Measurements from ENCODE around the gene ACP7. TPM values are rescaled to one million over a fixed set of nuclear protein-coding genes. Genes with fewer than 3 reads are reported as not detected.

ACP7 gene
- total and polyA plus RNA-seq, 2 of the 4 experiments (the other 2 are of a cell fraction), result not detected

DNA sequence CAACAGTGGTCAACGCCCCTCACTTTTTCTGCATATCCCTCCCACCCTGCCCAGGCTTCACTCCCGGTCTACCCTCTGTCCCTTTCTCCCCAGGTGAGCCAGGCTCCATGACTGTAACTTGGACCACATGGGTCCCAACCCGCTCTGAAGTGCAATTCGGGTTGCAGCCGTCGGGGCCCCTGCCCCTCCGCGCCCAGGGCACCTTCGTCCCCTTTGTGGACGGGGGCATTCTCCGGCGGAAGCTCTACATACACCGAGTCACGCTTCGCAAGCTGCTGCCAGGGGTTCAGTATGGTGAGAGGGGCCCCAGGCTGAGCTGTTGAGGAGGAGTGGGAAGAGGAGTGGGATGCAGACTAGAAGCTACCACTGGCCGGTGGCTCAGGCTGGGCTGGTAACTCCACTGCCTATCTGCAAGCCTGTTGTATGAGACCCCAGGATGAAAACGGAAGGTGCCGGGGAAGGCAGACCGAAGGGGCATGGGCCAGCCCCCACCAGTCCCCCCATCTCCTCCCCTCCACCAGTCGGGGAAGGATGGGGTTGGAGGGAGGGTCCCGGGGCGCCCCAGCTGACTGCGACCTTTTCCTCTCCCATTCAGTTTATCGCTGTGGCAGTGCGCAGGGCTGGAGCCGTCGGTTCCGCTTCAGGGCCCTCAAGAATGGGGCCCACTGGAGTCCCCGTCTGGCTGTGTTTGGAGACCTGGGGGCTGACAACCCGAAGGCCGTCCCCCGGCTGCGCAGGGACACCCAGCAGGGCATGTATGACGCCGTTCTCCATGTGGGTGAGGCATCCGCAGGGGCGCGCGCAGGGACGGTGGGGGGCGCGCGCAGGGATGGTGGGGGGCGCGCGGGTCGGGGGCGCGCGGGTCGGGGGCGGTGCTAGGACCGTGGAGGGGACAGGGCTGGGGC is 14.4 kb downstream of the ACP7 start:
- H3K79me1 ChIP-seq (ENCODE audit: low read depth in 1 of 2, low read length in 2 of 2), result no peaks in the 10 kb centered on the region
- no peak overlapping the region for H4K8ac ChIP-seq (ENCODE audit: low read depth in 2 of 2, low read length in 2 of 2)
- H3K9ac ChIP-seq (ENCODE audit: low read depth, low read length), result no peak overlapping the region
- no peak overlapping the region for H2BK15ac ChIP-seq (ENCODE audit: low read depth, low read length)
- H3K56ac ChIP-seq (ENCODE audit: extremely low read depth, insufficient read depth, low read length), result no peak overlapping the region
- H3K14ac ChIP-seq (replicated peaks; ENCODE audit: low read depth, low read length), result no peak overlapping the region
- intact Hi-C loops (cut with micrococcal nuclease), result no loop called here
- no peaks in the 10 kb centered on the region for H3K4me1 ChIP-seq (ENCODE audit: control insufficient read depth, insufficient read depth, low read length)
- no peaks in the 10 kb centered on the region for H4K20me1 ChIP-seq (ENCODE audit: insufficient read depth, low read length)
- dilution Hi-C loops (cut with HindIII; ENCODE audit: low sequenced_read_pairs, unreplicated experiment), result no loop called here
- H2AK5ac ChIP-seq (ENCODE audit: low read depth, low read length), result no peak overlapping the region
- no peak overlapping the region for H2BK120ac ChIP-seq (ENCODE audit: low read depth, low read length)
- ChIA-PET POLR2A (ENCODE audit: unreplicated experiment) (no interaction called here), CTCF (no interaction called here)
- H3K9me1 ChIP-seq (ENCODE audit: insufficient read depth, low read length), result no peaks in the 10 kb centered on the region
- H2BK5ac ChIP-seq (ENCODE audit: low read depth, low read length, poor library complexity, severe bottlenecking), result no peak overlapping the region
- in situ Hi-C loops (cut with MboI; ENCODE audit: low sequenced_read_pairs), result no loop called here
- no peak for DNase-seq
- no peak overlapping the region for H3K4me3 ChIP-seq (ENCODE audit: insufficient read depth, low read depth, low read length)
- H3K4ac ChIP-seq (ENCODE audit: low read depth, low read length), result no peak overlapping the region
- WGBS, 2 experiments (ENCODE audit: extremely low coverage in 2 of 2, insufficient read length in 1 of 2), result 47% methylated on average over 10 of the region's 53 CpGs; no CpG with 5 or more reads in 1 of the 2 experiments
- no peaks in the 10 kb centered on the region for H3K36me3 ChIP-seq (ENCODE audit: control insufficient read depth, insufficient read depth, low read length)
- H3K23ac ChIP-seq (ENCODE audit: low read depth, low read length), result no peak overlapping the region
- no TSS peak for BruUV-seq (replicated peaks)
- ATAC-seq (ENCODE audit: low read depth), result no peak
- no peak overlapping the region for H2AFZ ChIP-seq (replicated peaks; ENCODE audit: low read length, poor library complexity)
- H4K91ac ChIP-seq (ENCODE audit: insufficient read depth, low read depth, low read length), result no peak overlapping the region
- no peak overlapping the region for H3K18ac ChIP-seq (ENCODE audit: low read depth, low read length)
- H3K9me3 ChIP-seq (ENCODE audit: control insufficient read depth, insufficient read depth, low read length), result no peaks in the 10 kb centered on the region
- no peak overlapping the region for H2AK9ac ChIP-seq (replicated peaks; ENCODE audit: low read depth, low read length, poor library complexity)
- no peak overlapping the region for H4K5ac ChIP-seq (ENCODE audit: low read depth, low read length)
- no peak overlapping the region; the same call in 1 of the 2 replicates for H3K4me2 ChIP-seq (ENCODE audit: low read depth, low read length)
- peaks cover 17% of the 10 kb centered on the region for H3K27me3 ChIP-seq (ENCODE audit: control insufficient read depth, insufficient read depth, low read length)
- H3K27ac ChIP-seq (ENCODE audit: insufficient read depth, low read length), result no peak overlapping the region
- TF ChIP-seq FOS (IDR thresholded peaks at IDR 0.05; ENCODE audit: low read depth, low read length) (no peak), MAZ (IDR thresholded peaks at IDR 0.05; ENCODE audit: borderline replicate concordance, low read depth, low read length) (no peak), RCOR1 (IDR thresholded peaks at IDR 0.05; ENCODE audit: insufficient replicate concordance, low read length) (no peak)
- TF ChIP-seq, protein P1, sequence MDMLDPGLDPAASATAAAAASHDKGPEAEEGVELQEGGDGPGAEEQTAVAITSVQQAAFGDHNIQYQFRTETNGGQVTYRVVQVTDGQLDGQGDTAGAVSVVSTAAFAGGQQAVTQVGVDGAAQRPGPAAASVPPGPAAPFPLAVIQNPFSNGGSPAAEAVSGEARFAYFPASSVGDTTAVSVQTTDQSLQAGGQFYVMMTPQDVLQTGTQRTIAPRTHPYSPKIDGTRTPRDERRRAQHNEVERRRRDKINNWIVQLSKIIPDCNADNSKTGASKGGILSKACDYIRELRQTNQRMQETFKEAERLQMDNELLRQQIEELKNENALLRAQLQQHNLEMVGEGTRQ (IDR thresholded peaks at IDR 0.05; ENCODE audit: low read depth, low read length), result no peak
- no peak overlapping the region for H2BK20ac ChIP-seq (ENCODE audit: low read depth, low read length)
